Colonic mucosa (tissue), 4 donors: ENCODE data around the gene BRSK2. TPM values are rescaled to one million over a fixed set of nuclear protein-coding genes. Genes with fewer than 3 reads are reported as not detected.
"Not testable (repeated sequence)": the region's sequence is repeated elsewhere in the genome, so short reads cannot be mapped to it uniquely, and the experiment has no call there.

Source experiments
- DNase-seq: peaks from one replicate; pipeline ENCODE4 v3.0.0-alpha.2; 2020
- H3K27ac ChIP-seq: fragments of 200-600 bp; one replicate; pipeline ENCODE4 v1.8.0; 2021
- H3K27me3 ChIP-seq: fragments of 200-600 bp; one replicate; pipeline ENCODE4 v1.8.0; 2021
- H3K36me3 ChIP-seq: fragments of 200-600 bp; one replicate; pipeline ENCODE4 v1.8.0; 2021
- H3K4me1 ChIP-seq: fragments of 200-600 bp; one replicate; pipeline ENCODE4 v1.8.0; 2021; ENCODE audit warnings: mild to moderate bottlenecking
- H3K4me3 ChIP-seq: fragments of 200-600 bp; one replicate; pipeline ENCODE4 v1.8.0; 2021
- H3K9ac ChIP-seq, 2 donors: one replicate each; pipeline ENCODE4 v1.7.0; 2013; ENCODE audit warnings: control low read depth in 2 of 2, low read depth in 2 of 2, low read length in 2 of 2
- H3K9me3 ChIP-seq: fragments of 200-600 bp; one replicate; pipeline ENCODE4 v1.8.0; 2021
- intact Hi-C: fragments of 100-400 bp; cut with DNase I; formaldehyde crosslinking; loops from one replicate; pipeline ENCODE4 v1.14.1; 2022
- total RNA-seq, 2 donors: library from RNA; stranded (reverse); fragmentation: NEBNext Ultra II Directional in 1 of 2; extraction: Animal tissue kit (Norgen Biotek cat#: 25700) in 1 of 2; gene quantifications; one replicate each; pipeline ENCODE4 v1.2.1, GENCODE V29; 2021
- TF ChIP-seq, protein P1 (sequence below): fragments of 200-600 bp; IDR thresholded peaks from one replicate; pipeline ENCODE4 v1.8.0; 2022; ENCODE audit warnings: antibody characterized with exemption, mild to moderate bottlenecking
- donor health status: healthy.
- donor health status: DM: no; HTN: no; CAD: no.
- donor health status: DM: no; HTN: no; CAD: no.

BRSK2 gene
- total RNA-seq, 2 donors from 2014 or later: 0.52 to 1.2 TPM

DNA sequence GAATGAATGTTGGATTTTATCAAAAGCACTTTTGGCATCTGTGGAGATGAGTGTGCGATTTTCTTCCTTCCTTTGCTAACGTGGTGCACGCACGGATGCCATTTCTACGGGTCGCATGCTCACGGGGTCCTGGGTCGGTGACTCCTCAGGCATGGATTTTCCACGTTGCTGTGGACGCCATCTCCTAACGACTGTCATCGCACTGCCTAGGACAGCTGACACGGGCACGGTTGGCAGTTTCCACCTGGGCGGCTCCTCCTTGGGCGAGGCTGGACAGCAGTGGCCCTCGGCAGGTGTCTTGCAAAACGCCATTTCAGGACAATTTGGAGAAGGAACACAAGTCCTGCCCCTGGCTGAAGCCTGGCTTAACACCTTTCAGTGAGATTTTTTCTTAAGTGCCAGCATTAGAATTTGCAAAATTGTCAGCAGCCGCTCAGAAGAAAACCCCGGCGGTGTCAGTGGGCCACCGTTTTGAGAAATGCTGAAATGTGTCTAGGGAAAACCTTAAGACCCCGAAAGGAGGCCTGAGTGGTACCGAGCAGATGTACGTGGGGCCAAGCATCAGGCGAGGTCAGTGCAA lies 45.6 kb upstream of the BRSK2 start:
- Histone ChIP-seq H3K4me1 (no peaks in the 10 kb centered on the region), H3K27me3 (no peaks in the 10 kb centered on the region), H3K9ac (no peak overlapping the region), H3K36me3 (no peaks in the 10 kb centered on the region), H3K9me3 (no peaks in the 10 kb centered on the region), H3K27ac (no peak overlapping the region), H3K4me3 (no peak overlapping the region)
- intact Hi-C loops: no loop called here
- TF ChIP-seq, protein P1, sequence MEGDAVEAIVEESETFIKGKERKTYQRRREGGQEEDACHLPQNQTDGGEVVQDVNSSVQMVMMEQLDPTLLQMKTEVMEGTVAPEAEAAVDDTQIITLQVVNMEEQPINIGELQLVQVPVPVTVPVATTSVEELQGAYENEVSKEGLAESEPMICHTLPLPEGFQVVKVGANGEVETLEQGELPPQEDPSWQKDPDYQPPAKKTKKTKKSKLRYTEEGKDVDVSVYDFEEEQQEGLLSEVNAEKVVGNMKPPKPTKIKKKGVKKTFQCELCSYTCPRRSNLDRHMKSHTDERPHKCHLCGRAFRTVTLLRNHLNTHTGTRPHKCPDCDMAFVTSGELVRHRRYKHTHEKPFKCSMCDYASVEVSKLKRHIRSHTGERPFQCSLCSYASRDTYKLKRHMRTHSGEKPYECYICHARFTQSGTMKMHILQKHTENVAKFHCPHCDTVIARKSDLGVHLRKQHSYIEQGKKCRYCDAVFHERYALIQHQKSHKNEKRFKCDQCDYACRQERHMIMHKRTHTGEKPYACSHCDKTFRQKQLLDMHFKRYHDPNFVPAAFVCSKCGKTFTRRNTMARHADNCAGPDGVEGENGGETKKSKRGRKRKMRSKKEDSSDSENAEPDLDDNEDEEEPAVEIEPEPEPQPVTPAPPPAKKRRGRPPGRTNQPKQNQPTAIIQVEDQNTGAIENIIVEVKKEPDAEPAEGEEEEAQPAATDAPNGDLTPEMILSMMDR: no peak
- peak; percentile 14 for DNase-seq

DNA sequence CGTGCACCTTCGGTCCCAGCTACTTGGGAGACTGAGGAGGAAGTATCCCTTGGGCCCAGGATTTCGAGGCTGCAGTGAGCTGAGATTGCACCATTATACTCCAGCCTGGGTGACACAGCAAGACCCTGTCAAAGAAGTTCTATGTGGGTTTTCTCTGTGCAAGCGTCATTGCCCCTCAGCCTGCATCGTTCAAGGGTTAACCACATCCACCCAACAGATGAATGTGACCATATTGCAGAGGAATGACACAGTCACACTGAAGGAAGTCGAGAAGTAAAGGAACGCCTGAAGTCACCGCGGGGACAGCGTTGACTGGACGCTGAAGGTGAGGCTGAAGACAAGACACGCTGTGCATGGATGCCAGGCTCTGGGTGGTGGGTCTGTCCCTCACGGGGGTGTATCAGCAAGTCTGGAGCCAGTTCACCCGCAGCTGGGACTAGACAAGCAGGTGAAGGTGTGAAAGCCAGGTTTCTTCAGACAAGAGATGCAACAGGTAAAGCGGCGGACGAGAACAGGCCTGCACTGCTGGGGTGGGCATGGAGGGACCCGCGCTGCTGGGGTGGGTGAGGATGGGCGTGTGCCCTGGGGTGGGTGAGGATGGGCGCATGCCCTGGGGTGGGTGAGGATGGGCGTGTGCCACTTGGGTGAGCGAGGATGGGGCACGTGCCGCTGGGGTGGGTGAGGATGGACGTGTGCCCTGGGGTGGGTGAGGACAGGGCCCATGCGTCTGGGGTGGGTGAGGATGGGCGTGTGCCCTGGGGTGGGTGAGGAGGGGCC lies 43.8 kb upstream of the BRSK2 start:
- H3K4me3 ChIP-seq: no peak overlapping the region
- no peak overlapping the region for H3K27ac ChIP-seq
- TF ChIP-seq, protein P1: no peak
- intact Hi-C loops: no loop called here
- H3K27me3 ChIP-seq: peaks cover 3% of the 10 kb centered on the region
- no peaks in the 10 kb centered on the region for H3K36me3 ChIP-seq
- peak; percentile 7 for DNase-seq
- no peak overlapping the region for H3K9ac ChIP-seq
- no peaks in the 10 kb centered on the region for H3K4me1 ChIP-seq
- H3K9me3 ChIP-seq: no peaks in the 10 kb centered on the region

DNA sequence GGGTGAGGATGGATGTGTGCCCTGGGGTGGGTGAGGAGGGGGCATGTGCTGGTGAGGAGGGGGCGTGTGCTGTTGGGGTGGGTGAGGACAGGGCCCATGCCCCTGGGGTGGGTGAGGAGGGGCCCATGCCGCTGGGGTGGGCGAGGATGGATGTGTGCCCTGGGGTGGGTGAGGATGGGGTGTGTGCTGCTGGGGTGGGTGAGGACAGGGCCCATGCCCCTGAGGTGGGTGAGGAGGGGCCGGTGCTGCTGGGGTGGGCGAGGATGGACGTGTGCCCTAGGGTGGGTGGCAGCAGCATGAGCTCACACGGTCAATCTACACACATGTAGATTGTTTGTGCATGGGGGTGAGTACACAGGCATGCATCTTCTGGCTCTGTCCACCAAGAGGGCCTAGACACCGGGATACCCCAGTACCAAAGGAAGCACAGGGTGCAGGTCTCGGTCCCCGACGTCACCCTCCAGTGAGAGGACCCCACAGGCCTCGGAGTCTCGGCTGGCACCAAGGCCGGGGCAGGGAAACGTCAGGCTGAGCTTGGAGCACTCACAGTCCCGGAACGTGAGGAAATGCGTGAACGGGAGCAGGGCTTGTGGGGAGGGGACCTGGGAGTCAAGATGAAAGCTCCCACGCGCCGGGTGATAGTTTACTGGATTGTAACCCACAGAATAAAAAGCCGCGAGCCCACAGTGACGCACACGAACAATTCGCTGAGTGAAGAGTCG lies 42.9 kb upstream of the BRSK2 start:
- H3K27me3 ChIP-seq: peaks cover 3% of the 10 kb centered on the region
- no peaks in the 10 kb centered on the region for H3K9me3 ChIP-seq
- no peaks in the 10 kb centered on the region for H3K4me1 ChIP-seq
- H3K36me3 ChIP-seq: no peaks in the 10 kb centered on the region
- TF ChIP-seq, protein P1: no peak
- H3K4me3 ChIP-seq: no peak overlapping the region
- H3K27ac ChIP-seq: no peak overlapping the region
- DNase-seq: no peak
- no peak overlapping the region for H3K9ac ChIP-seq
- intact Hi-C loops: no loop called here

DNA sequence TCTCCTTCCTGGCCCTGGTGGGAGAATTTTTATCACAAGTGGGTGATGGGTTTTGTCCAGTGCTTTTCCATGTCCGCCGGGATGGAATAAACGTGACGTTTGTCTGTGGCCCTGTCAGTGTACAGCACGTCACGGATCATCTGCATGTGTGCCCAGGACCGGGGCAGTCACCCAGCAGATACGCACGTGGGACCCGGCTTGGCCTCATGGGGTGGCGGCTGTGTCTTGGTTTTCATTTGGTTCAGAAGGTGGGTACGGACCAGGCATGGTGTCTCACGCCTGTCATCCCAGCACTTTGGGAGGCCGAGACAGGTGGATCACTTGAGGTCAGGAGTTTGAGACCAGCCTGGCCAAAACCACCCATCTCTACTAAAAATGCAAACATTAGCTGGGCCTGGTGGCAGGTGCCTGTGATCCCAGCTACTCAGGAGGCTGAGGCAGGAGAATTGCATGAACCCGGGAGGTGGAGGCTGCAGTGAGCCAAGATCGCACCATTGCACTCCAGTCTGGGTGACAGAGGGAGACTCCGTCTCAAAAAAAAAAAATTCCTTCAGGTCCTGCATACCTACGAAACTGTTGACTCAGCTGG lies 42.2 kb upstream of the BRSK2 start:
- intact Hi-C loops, H3K27me3 ChIP-seq: not testable (repeated sequence)

DNA sequence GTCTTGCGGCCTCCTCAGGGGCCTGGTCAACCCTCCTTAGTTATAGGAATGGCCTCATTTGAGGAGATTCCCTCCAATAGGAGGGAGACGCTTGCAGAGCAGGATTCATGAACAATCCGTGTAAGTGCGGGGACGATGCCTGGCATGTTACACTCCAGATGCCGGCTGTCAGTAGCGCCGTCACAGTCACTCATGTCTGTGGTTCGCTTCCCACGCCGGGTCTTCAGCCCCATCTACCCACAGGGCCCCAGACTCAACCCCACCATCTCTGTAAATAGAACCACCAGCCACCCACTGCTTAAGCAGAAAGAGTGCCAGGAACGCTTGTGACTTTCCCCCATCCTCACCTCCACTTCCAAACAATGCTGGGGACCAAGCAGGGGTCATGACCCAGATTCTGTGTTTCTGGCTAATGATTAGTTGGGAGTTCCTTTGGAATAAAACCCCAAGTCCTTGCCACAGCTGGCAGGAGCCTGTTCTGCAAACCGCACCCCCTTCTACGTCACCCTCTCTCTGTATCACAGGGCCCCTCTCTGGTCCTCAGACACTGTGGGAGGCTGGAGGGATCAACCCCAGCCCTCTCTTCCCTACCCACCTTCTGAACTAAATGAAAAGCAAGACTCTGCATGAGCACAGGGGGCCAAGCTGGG lies 41.5 kb upstream of the BRSK2 start:
- intact Hi-C loops: no loop called here
- DNase-seq: no peak
- Histone ChIP-seq H3K4me3 (no peak overlapping the region), H3K27me3 (peaks cover 3% of the 10 kb centered on the region), H3K9me3 (no peaks in the 10 kb centered on the region), H3K4me1 (no peaks in the 10 kb centered on the region), H3K9ac (no peak overlapping the region), H3K36me3 (no peaks in the 10 kb centered on the region), H3K27ac (no peak overlapping the region)
- TF ChIP-seq, protein P1: no peak

More for the DNA sequence above, 42.2 kb upstream of the BRSK2 start:
- not testable (repeated sequence) for H3K9me3 ChIP-seq, H3K4me3 ChIP-seq, H3K4me1 ChIP-seq, DNase-seq, H3K9ac ChIP-seq, H3K27ac ChIP-seq, H3K36me3 ChIP-seq
